K562 (cell line): ENCODE results near the gene HOXB4. TPM values are rescaled to one million over a fixed set of nuclear protein-coding genes. Genes with fewer than 3 reads are reported as not detected.

Experiments
- ATAC-seq: fragments of 200-7000 bp; cut with Tn5 transposase; 3 replicates; pipeline ENCODE4 v1.9.1; 2020; ENCODE audit warnings: moderate library complexity
- BruUV-seq: library from RNA; stranded (reverse); fragments of 400-500 nt; replicated peaks from 2 replicates; lab custom pipeline; 2021; lab: Mats Ljungman, UMichigan
- CTCF ChIA-PET: fragments of 300-600 bp; formaldehyde crosslinking; extraction: SDS; loops from one replicate; lab custom pipeline; 2021; ENCODE audit warnings: low intra/inter-chr PET ratio; lab: Yijun Ruan, JAX
- POLR2A ChIA-PET: fragments of 300-600, 350-650 bp; sonication (Branson Sonifier 250); formaldehyde crosslinking; extraction: SDS; loops from one replicate; lab custom pipeline; 2021; ENCODE audit warnings: antibody characterized with exemption, inconsistent platforms; lab: Yijun Ruan, JAX
- DNase-seq, 4 experiments: peaks; one replicate each; pipeline versions ENCODE4 v3.0.0 to v3.0.0-alpha.2; 2011 to 2018; ENCODE audit warnings: low spot score in 3 of 4, mixed read lengths in 3 of 4; ENCODE audit errors: extremely low read depth in 1 of 4
- FAIRE-seq: peaks from 2 replicates; lab custom pipeline; 2011; peaks lifted over from hg19 to GRCh38; lab: Jason Lieb, UNC
- H2AFZ ChIP-seq: 2 replicates; pipeline ENCODE4 v1.6.0; 2011; ENCODE audit warnings: low read depth, low read length, control low read depth, inconsistent platforms
- H3K27ac ChIP-seq: fragments of 200-600 bp; 3 replicates; pipeline ENCODE4 v1.8.0; 2011; ENCODE audit warnings: low read depth, mild to moderate bottlenecking, control low read depth, inconsistent platforms, low read length, moderate library complexity, mixed read lengths; ENCODE audit errors: extremely low read depth
- H3K27me3 ChIP-seq, 2 experiments: fragments of 300-600 bp in 1 of 2; 2 replicates in 1 of 2; 3 replicates in 1 of 2; pipeline versions ENCODE4 v1.6.0 to v1.8.0; 2011; ENCODE audit warnings: inconsistent platforms in 2 of 2, low read length in 2 of 2, mild to moderate bottlenecking in 1 of 2, mixed read lengths in 1 of 2, moderate library complexity in 1 of 2; ENCODE audit not compliant: control insufficient read depth in 2 of 2, insufficient read depth in 2 of 2
- H3K36me3 ChIP-seq: fragments of 300-600 bp; 3 replicates; pipeline ENCODE4 v1.8.0; 2011; ENCODE audit warnings: mild to moderate bottlenecking, low read length, inconsistent platforms; ENCODE audit not compliant: control insufficient read depth, insufficient read depth
- H3K4me1 ChIP-seq, 2 experiments: fragments of 200-600 bp in 1 of 2; replicated peaks in 1 of 2; 2 replicates in 1 of 2; 3 replicates in 1 of 2; pipeline versions ENCODE4 v1.5.1 to v1.8.0; 2011; ENCODE audit warnings: inconsistent platforms in 2 of 2, low read length in 2 of 2, mild to moderate bottlenecking in 1 of 2, mixed read lengths in 1 of 2, moderate library complexity in 1 of 2; ENCODE audit not compliant: control insufficient read depth in 2 of 2, insufficient read depth in 2 of 2
- H3K4me2 ChIP-seq: 2 replicates; pipeline ENCODE4 v1.6.1; 2011; ENCODE audit warnings: low read length, control low read depth, inconsistent platforms, mixed read lengths; ENCODE audit not compliant: insufficient read depth
- H3K4me3 ChIP-seq: fragments of 200-600 bp; sonication (generic), shearing (Covaris generic); 2 replicates; pipeline ENCODE4 v1.5.1; 2016; ENCODE audit warnings: control low read depth, inconsistent platforms
- H3K79me2 ChIP-seq: fragments of 200-600 bp; 3 replicates; pipeline ENCODE4 v1.8.0; 2011; ENCODE audit warnings: low read length, inconsistent platforms; ENCODE audit not compliant: control insufficient read depth, insufficient read depth
- H3K9ac ChIP-seq, 2 experiments: 2 replicates each; pipeline versions ENCODE4 v1.6.0 to v1.6.1; 2011; ENCODE audit warnings: low read depth in 2 of 2, low read length in 2 of 2, control low read depth in 1 of 2, inconsistent platforms in 1 of 2, mild to moderate bottlenecking in 1 of 2, mixed read lengths in 1 of 2; ENCODE audit not compliant: insufficient read depth in 1 of 2
- H3K9me1 ChIP-seq: one replicate; pipeline ENCODE4 v1.6.0; 2011; ENCODE audit warnings: inconsistent platforms, mild to moderate bottlenecking, low read length, moderate library complexity; ENCODE audit not compliant: control insufficient read depth, insufficient read depth
- H3K9me3 ChIP-seq: replicated peaks from 2 replicates; pipeline ENCODE4 v1.5.1; 2011; ENCODE audit warnings: low read depth, low read length, inconsistent platforms; ENCODE audit not compliant: control insufficient read depth, insufficient read depth
- H4K20me1 ChIP-seq: replicated peaks from 2 replicates; pipeline ENCODE4 v1.6.1; 2011; ENCODE audit warnings: low read length, inconsistent platforms, mixed read lengths; ENCODE audit not compliant: control insufficient read depth, insufficient read depth
- CBFA2T3 ChIP-seq: fragments of 450-650 bp; IDR thresholded peaks from 2 replicates; pipeline ENCODE4 v1.6.1; 2017
- CCNT2 ChIP-seq: IDR thresholded peaks from 2 replicates; pipeline ENCODE4 v1.6.1; 2011; ENCODE audit warnings: borderline replicate concordance, low read depth, mild to moderate bottlenecking, moderate library complexity, mixed read lengths, low read length; ENCODE audit not compliant: insufficient read length; ENCODE audit errors: extremely low read depth
- CEBPB ChIP-seq: fragments of 450-650 bp; IDR thresholded peaks from 2 replicates; pipeline ENCODE4 v1.6.1; 2016; ENCODE audit warnings: missing genetic modification characterization, missing compliant biosample characterization
- EGR1 ChIP-seq: fragments of 450-650 bp; conservative IDR thresholded peaks from 2 replicates; pipeline ENCODE4 v1.6.1; 2017; ENCODE audit warnings: mild to moderate bottlenecking
- EP400 ChIP-seq: fragments of 450-650 bp; IDR thresholded peaks from 2 replicates; pipeline ENCODE4 v1.6.1; 2017; ENCODE audit warnings: antibody characterized with exemption, mild to moderate bottlenecking, moderate library complexity
- EWSR1 ChIP-seq: fragments of 450-650 bp; IDR thresholded peaks from 2 replicates; pipeline ENCODE4 v1.6.1; 2018; ENCODE audit warnings: borderline replicate concordance, mild to moderate bottlenecking, low read depth, moderate library complexity; ENCODE audit not compliant: partially characterized antibody
- FOXK2 ChIP-seq, 2 experiments: fragments of 450-650 bp; IDR thresholded peaks in 1 of 2; conservative IDR thresholded peaks in 1 of 2; 2 replicates each; pipeline ENCODE4 v1.6.1; 2016; ENCODE audit warnings: low read depth in 2 of 2, mild to moderate bottlenecking in 1 of 2
- HBP1 ChIP-seq: fragments of 450-650 bp; formaldehyde crosslinking; IDR thresholded peaks from 2 replicates; pipeline ENCODE4 v1.4.0; 2022; ENCODE audit warnings: missing genetic modification characterization
- KDM1A ChIP-seq, 2 experiments: fragments of 450-650 bp; IDR thresholded peaks; 2 replicates each; pipeline ENCODE4 v1.6.1; 2016; ENCODE audit warnings: mild to moderate bottlenecking in 2 of 2
- L3MBTL2 ChIP-seq: fragments of 450-650 bp; IDR thresholded peaks from 2 replicates; pipeline ENCODE4 v1.6.1; 2016; ENCODE audit warnings: mild to moderate bottlenecking, moderate library complexity
- MBD2 ChIP-seq: sonication (generic); IDR thresholded peaks from 2 replicates; pipeline ENCODE4 v1.6.1; 2016; ENCODE audit warnings: low read depth, borderline replicate concordance
- MCM2 ChIP-seq: fragments of 450-650 bp; IDR thresholded peaks from 2 replicates; pipeline ENCODE4 v1.6.1; 2017; ENCODE audit warnings: low read depth, mild to moderate bottlenecking
- MTA2 ChIP-seq: fragments of 450-650 bp; IDR thresholded peaks from 2 replicates; pipeline ENCODE4 v1.6.1; 2016; ENCODE audit warnings: low read depth
- MTA3 ChIP-seq: fragments of 450-650 bp; formaldehyde crosslinking; IDR thresholded peaks from 2 replicates; pipeline ENCODE4 v1.6.1; 2017; ENCODE audit warnings: mild to moderate bottlenecking, borderline replicate concordance
- SMARCA4 ChIP-seq: fragments of 450-650 bp; IDR thresholded peaks from 2 replicates; pipeline ENCODE4 v1.6.1; 2016
- TAF9B ChIP-seq: fragments of 450-650 bp; IDR thresholded peaks from 2 replicates; pipeline ENCODE4 v1.6.1; 2018; ENCODE audit warnings: mild to moderate bottlenecking; ENCODE audit not compliant: partially characterized antibody
- ZBTB7A ChIP-seq: IDR thresholded peaks from 2 replicates; pipeline ENCODE4 v1.6.1; 2011; ENCODE audit warnings: low read depth, mild to moderate bottlenecking, low read length, moderate library complexity, borderline replicate concordance; ENCODE audit not compliant: control insufficient read depth
- ZNF134 ChIP-seq: fragments of 250-450 bp; sonication (Bioruptor Pico); conservative IDR thresholded peaks from 2 replicates; pipeline ENCODE4 v1.4.0; 2020
- ZNF740 ChIP-seq, 3 experiments: fragments of 200-800 bp in 1 of 3; sonication (Bioruptor generic) in 1 of 3; sonication (generic) in 1 of 3; formaldehyde crosslinking in 1 of 3; IDR thresholded peaks; 2 replicates each; pipeline versions ENCODE4 v1.6.1 to v1.8.0; 2016 to 2022; ENCODE audit warnings: mild to moderate bottlenecking in 2 of 3, missing compliant biosample characterization in 2 of 3, missing genetic modification characterization in 2 of 3, missing genetic modification reagents in 1 of 3
- ZNF764 ChIP-seq: fragments of 250-450 bp; sonication (Bioruptor Pico); IDR thresholded peaks from 2 replicates; pipeline ENCODE4 v1.4.0; 2020; ENCODE audit warnings: low read depth, mild to moderate bottlenecking, moderate library complexity
- WGBS: fragments of 100-300 bp; shearing (Covaris generic); methylation state at CpG from one replicate; pipeline ENCODE4 v1.1.6; 2016; ENCODE audit warnings: low coverage, mixed read lengths; ENCODE audit not compliant: insufficient coverage; ENCODE audit errors: missing lambda C conversion rate; 5-methylcytosine and 5-hydroxymethylcytosine counted together
- in situ Hi-C: fragments of 300-500 bp; cut with MboI; formaldehyde crosslinking; loops from 4 replicates; pipeline ENCODE4 v1.15.0; 2018; ENCODE audit warnings: inconsistent platforms, mixed read lengths
- intact Hi-C: fragments of 100-400 bp; cut with micrococcal nuclease; formaldehyde crosslinking; loops from 2 replicates; pipeline ENCODE4 v1.14.2; 2022
- polyA plus RNA-seq, 8 experiments: library from polyadenylated mRNA; depleted of rRNA in 4 of 8; stranded (reverse) in 5 of 8; unstranded in 3 of 8; fragments of >200 nt; fragmentation: Nextera tagmentation in 2 of 8; fragmentation: Illumina TruSeq in 1 of 8; extraction: Ambion mirVana in 2 of 8; extraction: Trizol in 1 of 8; gene quantifications; 2 replicates each; pipeline versions ENCODE4 v1.2.1 to v1.2.3, GENCODE V29; 2011 to 2014; ENCODE audit warnings: inconsistent platforms in 1 of 8, missing spikeins in 1 of 8
- total RNA-seq, 7 experiments: library from RNA; depleted of rRNA in 6 of 7; stranded (reverse); fragments of >200 nt in 6 of 7; fragmentation: Illumina TruSeq in 2 of 7; extraction: Trizol in 2 of 7; gene quantifications; 2 replicates each; pipeline versions ENCODE4 v1.2.1 to v1.2.3, GENCODE V29; 2011 to 2021; ENCODE audit warnings: low replicate concordance in 1 of 7

Gene HOXB4
- total and polyA plus RNA-seq, 9 of the 15 experiments (the other 6 are each of a cell fraction or from before 2014, with no cell fraction given): 1.6 to 34.9 (median 14.9) TPM

- intact Hi-C loops: loop anchor here (1.0 to 2.0 kb wide), 2 partner anchors 32 to 80 kb away; partner anchors contain the start of gene HOXB9
- peak overlapping the region; percentile 82 to 93; a peak in 3 of 4 replicates for H3K9ac ChIP-seq
- no peaks in the 10 kb centered on the region for H3K27me3 ChIP-seq
- peaks cover 76% of the 10 kb centered on the region for H3K79me2 ChIP-seq
- H3K9me3 ChIP-seq: no peaks in the 10 kb centered on the region
- H3K36me3 ChIP-seq: peaks cover 45% of the 10 kb centered on the region; the same call in 2 of the 3 replicates
- peak; percentile 58 to 94 (median 74) for DNase-seq
- peak overlapping the region; percentile 73; the same call in 1 of the 2 replicates for H2AFZ ChIP-seq
- peaks cover 36 to 40% of the 10 kb centered on the region in 2 experiments for H3K4me1 ChIP-seq
- no peaks in the 10 kb centered on the region for H3K9me1 ChIP-seq
- H3K27ac ChIP-seq: peak overlapping the region; percentile 95
- 2% methylated on average over 10 of the region's 10 CpGs for WGBS
- peak; percentile 99 for FAIRE-seq
- in situ Hi-C loops: no loop called here
- peak; percentile 63 for ATAC-seq
- TSS peak; percentile 26 for BruUV-seq
- ChIA-PET POLR2A (interaction anchor here (0.6 to 2.2 kb wide), 24 partner anchors 8 to 298 kb away, joined by 3 to 12 read pairs (median 5); no protein-coding TSS in a partner anchor), CTCF (no interaction called here)
- peak overlapping the region; percentile 36 for H3K4me3 ChIP-seq
- H3K4me2 ChIP-seq: peak overlapping the region; percentile 81
- no peaks in the 10 kb centered on the region for H4K20me1 ChIP-seq
- TF ChIP-seq MTA3: peak; percentile 72; the same call in 1 of the 2 replicates
- TF ChIP-seq ZBTB7A: peak; percentile 60
- TF ChIP-seq ZNF134: no peak
- peak; percentile 59 for TF ChIP-seq TAF9B
- TF ChIP-seq MTA2: peak; percentile 54
- TF ChIP-seq CEBPB (tag): peak; percentile 73
- peak; percentile 68 to 82 for TF ChIP-seq KDM1A (IDR thresholded peaks at IDR 0.05)
- TF ChIP-seq ZNF740 (CRISPR knock-in tag; IDR thresholded peaks at IDR 0.05): 0 out of 2 replicates have a peak, but pooled peaks have one; percentile 32
- 0 out of 4 replicates have a peak, but pooled peaks of 1 of the 2 experiments have one; percentile 12 for TF ChIP-seq ZNF740 (tag; IDR thresholded peaks at IDR 0.05)
- peak; percentile 59; the same call in 1 of the 2 replicates for TF ChIP-seq MBD2
- peak; percentile 89 for TF ChIP-seq CBFA2T3
- TF ChIP-seq L3MBTL2: peak; percentile 35; the same call in 1 of the 2 replicates
- TF ChIP-seq MCM2: no peak
- TF ChIP-seq EWSR1: no peak
- no peak for TF ChIP-seq ZNF764 (CRISPR knock-in tag)
- TF ChIP-seq CCNT2: peak; percentile 77
- peak in 1 of 2 experiments; percentile 67; a peak in 1 of 4 replicates for TF ChIP-seq FOXK2 (conservative IDR thresholded peaks at IDR 0.05 in 1 of 2, IDR thresholded peaks at IDR 0.05 in 1 of 2; ENCODE audit: low read depth in 2 of 2)
- no peak for TF ChIP-seq HBP1 (CRISPR knock-in tag)
- peak; percentile 76 for TF ChIP-seq SMARCA4
- TF ChIP-seq EGR1: peak; percentile 63; the same call in 1 of the 2 replicates
- peak; percentile 60 for TF ChIP-seq EP400
Observed at GRCh38 chr17:48546924-48547807, 31.0 kb downstream of the HOXB4 start.
